Activated CD4-positive, alpha-beta T cell treated with anti-CD3 and anti-CD28 coated beads, Interleukin-2, Interleukin-4, amounts not matched to agents 100 ng/mL and 50 ng/mL, durations not matched to agents 16 hours and 8 hours (primary cell): ENCODE data around the gene GNRHR.
"Not testable (repeated sequence)": the region's sequence is repeated elsewhere in the genome, so short reads cannot be mapped to it uniquely, and the experiment has no call there.

ENCODE experiments used
- DNase-seq: peaks from one replicate; pipeline ENCODE4 v3.0.0-alpha.2; 2020; ENCODE audit warnings: low spot score

The GNRHR gene

GRCh38 chr4:67754288-67754687 is at the start of gene GNRHR:
Gene GNRHR, minus strand, starts transcription at chr4:67754388. Its CDS starts 53 bp downstream, at chr4:67754335.
- DNase-seq = no peak

GRCh38 chr4:67796810-67797209 is 42.6 kb upstream of the GNRHR start:
- no peak for DNase-seq

- DNase-seq = no peak
Measured at GRCh38 chr4:67790721-67791120, 36.5 kb upstream of the GNRHR start.

DNA sequence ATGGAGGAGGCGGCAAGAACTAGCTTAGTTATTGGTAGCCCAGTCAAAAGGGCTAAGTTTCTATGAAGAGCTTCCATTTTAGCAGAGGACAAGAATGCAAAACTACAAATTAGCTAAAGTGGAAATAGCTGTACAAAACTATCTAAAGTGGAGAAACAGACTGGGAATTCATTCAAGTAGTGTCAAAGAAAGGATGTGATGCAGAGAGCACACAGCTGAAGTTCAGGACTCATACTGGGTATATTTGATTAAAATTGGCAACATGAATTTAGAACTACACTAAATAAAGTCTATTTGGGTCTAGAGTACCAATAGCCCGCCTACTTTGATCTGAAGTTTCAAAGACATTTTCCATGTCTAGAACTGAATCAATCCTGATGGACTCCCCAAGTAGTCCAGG is 33.1 kb upstream of the GNRHR start:
- no peak for DNase-seq

- no peak for DNase-seq
Measured at GRCh38 chr4:67785528-67785927, 31.3 kb upstream of the GNRHR start.

DNA sequence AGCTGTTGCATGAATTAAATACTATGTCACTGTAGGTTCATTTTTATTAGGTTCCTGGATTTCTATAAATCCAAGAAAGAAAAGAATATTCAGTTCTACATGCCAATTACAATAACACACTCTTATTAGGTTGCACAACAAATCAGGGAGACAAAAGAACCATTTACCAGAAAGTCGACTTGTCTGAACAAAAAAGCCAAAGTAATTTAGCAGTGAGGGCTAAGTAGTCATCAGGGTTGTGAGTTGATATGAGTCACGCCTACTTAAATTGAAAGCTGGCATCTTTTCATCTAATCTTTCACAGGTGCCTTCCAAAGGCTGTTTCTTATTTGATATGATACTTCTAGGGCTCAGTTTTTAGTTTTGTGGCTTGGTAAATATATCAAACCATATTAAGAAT is 25.4 kb upstream of the GNRHR start:
- DNase-seq = peak; percentile 38

DNA sequence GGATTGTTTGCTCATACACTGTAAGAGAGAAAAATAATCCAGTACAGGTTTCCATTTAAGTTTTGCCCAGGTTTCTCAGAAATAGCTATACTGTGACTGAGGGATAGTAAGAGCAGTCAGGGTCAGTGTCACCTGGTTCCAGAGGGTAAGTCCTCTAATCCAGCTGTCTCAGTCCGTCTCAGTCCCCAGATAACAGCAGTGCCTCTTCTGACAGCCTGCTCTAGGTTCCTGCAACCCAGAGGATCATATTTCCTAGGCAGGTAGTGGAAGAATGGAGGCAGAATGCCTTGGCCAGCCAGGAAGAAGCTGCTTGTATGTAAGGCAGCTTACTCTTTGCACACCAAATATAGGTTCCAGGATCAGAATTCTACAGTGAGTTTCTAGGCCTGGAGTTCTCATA is 22.6 kb upstream of the GNRHR start:
- DNase-seq = no peak

GRCh38 chr4:67770422-67770821 is 16.2 kb upstream of the GNRHR start:
- no peak for DNase-seq

DNA sequence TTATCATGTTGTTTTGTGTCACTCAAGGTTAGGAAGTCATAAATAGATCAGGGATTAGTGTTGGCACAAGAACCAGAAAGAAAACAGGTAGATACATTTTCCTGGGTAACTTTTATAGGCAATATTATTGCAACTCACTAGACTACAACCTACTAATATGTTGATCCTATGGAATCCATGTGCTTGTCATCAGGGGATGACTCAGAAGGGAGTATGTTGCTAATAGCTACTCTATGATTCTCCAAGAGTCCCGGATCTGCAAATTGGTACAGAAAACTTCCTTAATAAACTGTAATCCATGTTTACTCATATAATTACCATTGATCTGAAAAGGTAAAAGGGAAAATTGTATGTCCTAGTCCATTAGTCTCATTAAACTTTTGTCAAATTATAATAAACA is 11.7 kb upstream of the GNRHR start:
- no peak for DNase-seq

GRCh38 chr4:67765401-67765800 is 11.2 kb upstream of the GNRHR start:
- no peak for DNase-seq

GRCh38 chr4:67764183-67764582 is 10.0 kb upstream of the GNRHR start:
- no peak for DNase-seq

DNA sequence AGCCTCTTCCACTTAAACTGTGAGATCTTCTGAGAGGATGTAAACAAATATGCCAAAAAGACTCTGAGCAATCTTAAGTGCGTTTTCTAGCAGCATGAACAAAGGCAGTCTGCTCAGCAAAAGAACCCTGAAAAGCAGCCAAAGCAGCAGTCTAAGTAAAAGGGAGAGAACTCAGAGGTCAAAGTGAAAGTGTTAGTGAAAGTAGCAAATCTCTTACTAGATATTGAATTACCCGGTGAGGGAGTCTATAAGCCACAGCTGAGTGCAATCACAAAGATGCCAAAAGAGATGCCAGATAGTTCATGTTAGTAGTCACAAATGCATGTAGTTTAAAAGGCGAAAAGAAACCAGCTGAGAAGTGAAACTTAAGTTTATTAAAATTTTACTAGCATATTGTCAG is 7.9 kb upstream of the GNRHR start:
- DNase-seq = peak; percentile 44

GRCh38 chr4:67756991-67757390 is 2.8 kb upstream of the GNRHR start:
- DNase-seq = not testable (repeated sequence)

GRCh38 chr4:67755974-67756373 is 1.8 kb upstream of the GNRHR start:
- DNase-seq = no peak

GRCh38 chr4:67751260-67751659 is 2.9 kb downstream of the GNRHR start:
- no peak for DNase-seq

DNA sequence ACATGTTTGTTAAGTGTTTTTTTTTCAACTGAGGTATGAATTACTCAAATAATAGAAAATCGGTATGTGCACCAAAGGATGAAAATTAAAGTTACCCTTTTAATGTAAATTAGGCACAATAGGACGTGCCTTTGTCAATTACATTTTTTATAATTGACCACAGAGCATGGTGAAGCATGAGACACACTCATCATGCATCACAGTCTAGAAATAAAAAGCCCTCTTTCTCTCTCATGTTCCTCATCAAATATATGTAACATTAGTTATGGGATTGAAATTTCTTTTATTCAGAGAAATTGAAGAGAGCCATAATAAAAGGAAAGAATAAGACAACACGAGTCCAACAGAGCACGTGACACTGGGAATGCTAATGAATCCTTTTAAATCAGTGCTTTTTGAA is 3.5 kb downstream of the GNRHR start:
- DNase-seq = no peak

DNA sequence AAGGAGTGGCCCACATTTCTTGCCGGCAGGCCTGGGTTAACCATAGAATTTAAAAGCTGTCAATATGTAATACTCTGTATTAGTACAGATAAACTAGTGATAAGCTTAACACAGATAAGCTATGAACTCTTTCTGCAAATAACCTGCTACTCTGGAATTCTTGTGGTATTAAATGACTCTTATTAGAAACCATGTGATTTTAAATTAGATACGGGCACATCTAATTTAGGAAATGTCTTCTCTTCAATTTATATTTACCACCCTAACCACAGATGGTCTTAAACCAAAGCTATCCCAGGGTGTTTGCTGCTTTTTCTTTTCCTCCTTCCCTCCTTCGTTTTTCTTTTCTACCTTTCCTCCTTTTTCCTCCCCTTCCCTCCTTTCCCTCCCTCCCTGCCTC is 4.9 kb downstream of the GNRHR start:
- no peak for DNase-seq

DNA sequence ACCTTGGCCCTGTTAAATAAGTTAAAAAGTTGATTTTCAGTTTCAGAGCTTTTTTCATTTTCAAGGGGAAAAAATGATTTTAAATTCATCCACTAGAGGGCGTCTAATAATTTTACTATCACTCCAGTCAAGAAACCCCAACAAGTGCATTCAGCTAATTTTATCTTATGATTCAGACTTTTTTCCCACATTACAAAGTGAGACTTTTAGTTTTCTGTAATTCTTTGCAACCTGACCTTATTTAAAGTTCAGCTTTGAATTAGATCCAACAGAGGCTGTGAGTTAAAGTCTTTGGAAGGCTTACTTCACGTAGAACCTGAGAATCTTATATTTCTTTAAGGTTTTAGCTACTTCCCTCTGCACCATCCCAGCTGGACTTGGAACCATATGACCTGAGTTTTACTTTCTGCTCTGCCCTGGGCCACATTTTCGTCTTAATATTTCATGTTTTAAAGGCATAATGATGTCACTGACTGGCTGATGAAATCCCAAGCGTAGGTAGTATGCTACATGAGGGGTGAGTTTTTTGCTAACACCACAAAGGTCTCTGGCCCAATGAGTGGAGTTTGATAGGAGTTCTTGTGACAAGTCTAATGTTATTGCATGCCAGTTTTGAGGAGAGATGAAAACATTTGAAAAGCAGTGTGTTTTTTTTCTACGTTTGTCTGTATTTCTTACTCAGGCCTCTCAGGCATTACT is 7.2 kb downstream of the GNRHR start:
- DNase-seq = peak; percentile 44

DNA sequence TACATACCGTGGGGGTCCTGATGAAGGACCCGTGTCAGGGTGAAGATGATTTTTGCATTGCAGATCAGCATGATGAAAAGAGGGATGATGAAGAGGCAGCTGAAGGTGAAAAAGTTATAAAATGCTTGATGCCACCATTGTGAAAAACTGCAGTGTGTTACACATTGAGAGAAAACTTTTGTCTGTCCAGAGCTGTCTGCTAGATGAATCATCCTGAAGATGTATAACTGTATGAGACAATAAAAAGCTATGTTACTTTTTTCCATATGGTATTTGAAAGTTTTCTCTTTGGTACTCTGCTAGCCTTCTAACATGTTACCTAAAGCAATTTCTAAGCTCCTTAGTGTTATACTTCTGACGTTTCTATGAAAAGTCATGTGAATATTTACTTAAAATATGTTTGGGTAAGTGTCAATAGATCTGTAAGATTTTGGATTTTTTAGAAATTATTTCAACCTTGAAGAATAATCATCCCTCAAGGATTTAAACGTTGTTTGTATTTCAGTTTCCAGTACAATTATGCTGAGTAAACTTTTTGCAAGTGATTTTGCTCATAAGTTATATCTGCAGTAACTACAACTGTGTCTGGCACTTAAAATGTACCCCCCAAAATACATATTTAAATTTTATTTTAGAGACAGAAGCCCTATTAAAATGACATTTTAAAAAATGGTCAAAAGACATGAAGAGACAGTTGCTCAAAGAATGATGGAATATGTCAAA is 9.5 kb downstream of the GNRHR start:
- DNase-seq = no peak

GRCh38 chr4:67743194-67743593 is 11.0 kb downstream of the GNRHR start:
- DNase-seq = peak; percentile 21

GRCh38 chr4:67736262-67736661 is 17.9 kb downstream of the GNRHR start:
- no peak for DNase-seq

- no peak for DNase-seq
Measured at GRCh38 chr4:67735325-67735724, 18.9 kb downstream of the GNRHR start.

GRCh38 chr4:67730511-67730910 is 23.7 kb downstream of the GNRHR start:
- DNase-seq = not testable (repeated sequence)
